Endothelial cell of umbilical vein (primary cell): ENCODE measurements around the gene ADM2. TPM values are rescaled to one million over a fixed set of nuclear protein-coding genes. Genes with fewer than 3 reads are reported as not detected.

Experiments used
- BruUV-seq: library from RNA; stranded (reverse); fragments of 400-500 nt; replicated peaks from 2 replicates; lab custom pipeline; 2021; lab: Mats Ljungman, UMichigan
- CTCF ChIA-PET: fragments of 300-600, 350-600 bp; sonication (Branson Sonifier 250); formaldehyde crosslinking; loops from one replicate; lab custom pipeline; 2021; ENCODE audit warnings: antibody characterized with exemption, inconsistent platforms; lab: Charles Lee
- POLR2A ChIA-PET: fragments of 300-600, 350-600 bp; sonication (Branson Sonifier 250); formaldehyde crosslinking; loops from one replicate; lab custom pipeline; 2021; ENCODE audit warnings: antibody characterized with exemption, inconsistent platforms; lab: Charles Lee
- DNase-seq: peaks from one replicate; pipeline ENCODE4 v3.0.0-alpha.2; 2011; ENCODE audit warnings: low read depth, low spot score
- FAIRE-seq: peaks from 2 replicates; lab custom pipeline; 2011; peaks lifted over from hg19 to GRCh38; lab: Jason Lieb, UNC
- H2AFZ ChIP-seq: 2 replicates; pipeline ENCODE4 v1.6.0; 2012; ENCODE audit warnings: low read depth, low read length, control low read depth, inconsistent platforms
- H3K27ac ChIP-seq: 2 replicates; pipeline ENCODE4 v1.5.1; 2011; ENCODE audit warnings: low read depth, mild to moderate bottlenecking, control low read depth, low read length, moderate library complexity; ENCODE audit not compliant: insufficient read depth
- H3K27me3 ChIP-seq, 2 experiments: 2 replicates each; pipeline versions ENCODE4 v1.6.0 to v1.6.1; 2011; ENCODE audit warnings: low read length in 2 of 2, mixed read lengths in 1 of 2; ENCODE audit not compliant: control insufficient read depth in 2 of 2, insufficient read depth in 2 of 2
- H3K36me3 ChIP-seq, 2 experiments: 2 replicates in 1 of 2; 3 replicates in 1 of 2; pipeline ENCODE4 v1.5.1; 2011; ENCODE audit warnings: low read length in 2 of 2, mild to moderate bottlenecking in 1 of 2, moderate library complexity in 1 of 2; ENCODE audit not compliant: control insufficient read depth in 2 of 2, insufficient read depth in 2 of 2; ENCODE audit errors: extremely low read depth in 1 of 2
- H3K4me1 ChIP-seq: 3 replicates; pipeline ENCODE4 v1.5.1; 2011; ENCODE audit warnings: mild to moderate bottlenecking, low read length; ENCODE audit not compliant: control insufficient read depth, insufficient read depth; ENCODE audit errors: extremely low read depth
- H3K4me2 ChIP-seq: 2 replicates; pipeline ENCODE4 v1.6.1; 2011; ENCODE audit warnings: low read length, control low read depth, mixed read lengths; ENCODE audit not compliant: insufficient read depth
- H3K4me3 ChIP-seq, 3 experiments: fragments of 200-600 bp in 1 of 3; sonication (generic), shearing (Covaris generic) in 1 of 3; replicated peaks in 1 of 3; 2 replicates each; pipeline ENCODE4 v1.5.1; 2011 to 2016; ENCODE audit warnings: control low read depth in 3 of 3, low read length in 3 of 3, mild to moderate bottlenecking in 2 of 3, inconsistent platforms in 1 of 3, low read depth in 1 of 3, moderate library complexity in 1 of 3; ENCODE audit not compliant: insufficient read depth in 1 of 3
- H3K79me2 ChIP-seq: 2 replicates; pipeline ENCODE4 v1.6.0; 2012; ENCODE audit warnings: low read length, inconsistent platforms; ENCODE audit not compliant: control insufficient read depth, insufficient read depth
- H3K9ac ChIP-seq: replicated peaks from 2 replicates; pipeline ENCODE3; 2011; ENCODE audit warnings: low read length, control low read depth; ENCODE audit not compliant: insufficient read depth; ENCODE audit errors: extremely low read depth
- H3K9me1 ChIP-seq: replicated peaks from 3 replicates; pipeline ENCODE4 v1.6.0; 2011; ENCODE audit warnings: mild to moderate bottlenecking, low read length; ENCODE audit not compliant: control insufficient read depth, insufficient read depth; ENCODE audit errors: extremely low read depth
- H3K9me3 ChIP-seq: replicated peaks from 2 replicates; pipeline ENCODE4 v1.5.1; 2012; ENCODE audit warnings: low read length, inconsistent platforms; ENCODE audit not compliant: control insufficient read depth, insufficient read depth
- H4K20me1 ChIP-seq: replicated peaks from 2 replicates; pipeline ENCODE3; 2011; ENCODE audit warnings: mild to moderate bottlenecking, low read length; ENCODE audit not compliant: control insufficient read depth, insufficient read depth; ENCODE audit errors: extremely low read depth
- EZH2 ChIP-seq: IDR thresholded peaks from 2 replicates; pipeline ENCODE4 v1.6.1; 2012; ENCODE audit warnings: borderline replicate concordance, low read depth, mild to moderate bottlenecking, moderate library complexity, low read length, inconsistent platforms; ENCODE audit not compliant: severe bottlenecking
- FOS ChIP-seq: IDR thresholded peaks from 2 replicates; pipeline ENCODE4 v1.6.1; 2011; ENCODE audit warnings: mild to moderate bottlenecking, low read length, moderate library complexity, borderline replicate concordance; ENCODE audit not compliant: insufficient read depth
- GATA2 ChIP-seq: IDR thresholded peaks from 2 replicates; pipeline ENCODE4 v1.7.0; 2011; ENCODE audit warnings: low read depth, mild to moderate bottlenecking, moderate library complexity, mixed read lengths, low read length; ENCODE audit not compliant: insufficient read length, insufficient read depth
- JUN ChIP-seq: IDR thresholded peaks from 2 replicates; pipeline ENCODE4 v1.6.1; 2011; ENCODE audit warnings: borderline replicate concordance, low read depth; ENCODE audit not compliant: insufficient read length, insufficient read depth
- MYC ChIP-seq: IDR thresholded peaks from one replicate; pipeline ENCODE4 v1.6.1; 2011; ENCODE audit warnings: mild to moderate bottlenecking, low read depth, low read length
- POLR2A ChIP-seq: IDR thresholded peaks from 2 replicates; pipeline ENCODE4 v1.6.1; 2012; ENCODE audit warnings: low read depth, mild to moderate bottlenecking, control low read depth, low read length
- POLR2AphosphoS5 ChIP-seq: IDR thresholded peaks from 2 replicates; pipeline ENCODE4 v1.6.1; 2012; ENCODE audit warnings: low read depth, mild to moderate bottlenecking, control low read depth, low read length, moderate library complexity; ENCODE audit not compliant: insufficient read depth
- dilution Hi-C: fragments of 300-500 bp; cut with MboI; formaldehyde crosslinking; loops from one replicate; pipeline ENCODE4 v1.15.0; 2019; ENCODE audit warnings: low sequenced_read_pairs; ENCODE audit not compliant: extremely low pct_ligation_motif_present
- intact Hi-C: fragments of 100-400 bp; cut with micrococcal nuclease; formaldehyde crosslinking; loops from one replicate; pipeline ENCODE4 v1.10.0; 2022
- polyA plus RNA-seq, 4 experiments: library from polyadenylated mRNA; depleted of rRNA in 3 of 4; stranded (reverse) in 3 of 4; unstranded in 1 of 4; fragments of >200 nt; gene quantifications; 2 replicates each; pipeline versions ENCODE4 v1.2.1 to v1.2.3, GENCODE V29; 2011 to 2012; ENCODE audit warnings: missing spikeins in 1 of 4
- total RNA-seq: library from RNA; stranded (reverse); gene quantifications from 2 replicates; pipeline ENCODE4 v1.2.3, GENCODE V29; 2021
- TF ChIP-seq, protein P1 (sequence below): IDR thresholded peaks from 2 replicates; pipeline ENCODE4 v1.6.1; 2011; ENCODE audit not compliant: insufficient read depth, insufficient read length
- TF ChIP-seq, protein P2 (sequence below), 2 donors: IDR thresholded peaks; 1 replicate in 1 of 2; 2 replicates in 1 of 2; pipeline ENCODE4 v1.5.1; 2011; ENCODE audit warnings: low read length in 2 of 2, mild to moderate bottlenecking in 2 of 2, moderate library complexity in 2 of 2, control low read depth in 1 of 2, inconsistent platforms in 1 of 2, low read depth in 1 of 2; ENCODE audit not compliant: insufficient read depth in 1 of 2; ENCODE audit errors: extremely low read depth in 1 of 2

ADM2 gene
- total and polyA plus RNA-seq, 2 donors (not counting 3 experiments of a cell fraction or from before 2014, with no cell fraction given): 0.28 to 1.5 TPM

DNA sequence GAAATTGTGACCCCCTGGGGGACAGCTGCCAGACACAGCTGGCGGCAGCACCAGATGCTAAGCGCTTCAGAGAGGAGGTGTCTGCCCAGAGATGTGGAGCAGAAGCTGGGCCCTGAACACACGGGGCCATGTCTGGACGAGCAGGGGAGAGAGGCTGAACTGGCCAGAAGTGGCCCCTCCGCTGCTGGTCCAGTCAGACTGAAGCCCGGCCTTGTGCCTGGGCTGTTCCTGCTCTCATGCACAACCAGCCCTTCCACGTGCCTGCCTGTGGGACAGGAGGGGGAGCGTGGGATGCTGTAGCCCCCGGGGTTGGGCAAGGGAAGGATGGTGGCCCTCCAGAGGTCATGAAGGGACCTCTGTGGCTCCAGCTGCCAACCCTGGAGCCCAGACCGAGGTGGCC lies 1.8 kb downstream of the ADM2 start:
- H3K4me3 ChIP-seq: no peak overlapping the region
- no peak overlapping the region for H3K4me2 ChIP-seq
- H3K79me2 ChIP-seq: no peaks in the 10 kb centered on the region
- no peaks in the 10 kb centered on the region for H4K20me1 ChIP-seq
- dilution Hi-C loops (no loop called here), intact Hi-C loops (no loop called here)
- TF ChIP-seq GATA2 (no peak), POLR2AphosphoS5 (no peak), FOS (no peak), MYC (no peak), JUN (no peak), EZH2 (no peak), POLR2A (no peak)
- TF ChIP-seq, protein P1, sequence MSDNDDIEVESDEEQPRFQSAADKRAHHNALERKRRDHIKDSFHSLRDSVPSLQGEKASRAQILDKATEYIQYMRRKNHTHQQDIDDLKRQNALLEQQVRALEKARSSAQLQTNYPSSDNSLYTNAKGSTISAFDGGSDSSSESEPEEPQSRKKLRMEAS: no peak
- TF ChIP-seq, protein P2, sequence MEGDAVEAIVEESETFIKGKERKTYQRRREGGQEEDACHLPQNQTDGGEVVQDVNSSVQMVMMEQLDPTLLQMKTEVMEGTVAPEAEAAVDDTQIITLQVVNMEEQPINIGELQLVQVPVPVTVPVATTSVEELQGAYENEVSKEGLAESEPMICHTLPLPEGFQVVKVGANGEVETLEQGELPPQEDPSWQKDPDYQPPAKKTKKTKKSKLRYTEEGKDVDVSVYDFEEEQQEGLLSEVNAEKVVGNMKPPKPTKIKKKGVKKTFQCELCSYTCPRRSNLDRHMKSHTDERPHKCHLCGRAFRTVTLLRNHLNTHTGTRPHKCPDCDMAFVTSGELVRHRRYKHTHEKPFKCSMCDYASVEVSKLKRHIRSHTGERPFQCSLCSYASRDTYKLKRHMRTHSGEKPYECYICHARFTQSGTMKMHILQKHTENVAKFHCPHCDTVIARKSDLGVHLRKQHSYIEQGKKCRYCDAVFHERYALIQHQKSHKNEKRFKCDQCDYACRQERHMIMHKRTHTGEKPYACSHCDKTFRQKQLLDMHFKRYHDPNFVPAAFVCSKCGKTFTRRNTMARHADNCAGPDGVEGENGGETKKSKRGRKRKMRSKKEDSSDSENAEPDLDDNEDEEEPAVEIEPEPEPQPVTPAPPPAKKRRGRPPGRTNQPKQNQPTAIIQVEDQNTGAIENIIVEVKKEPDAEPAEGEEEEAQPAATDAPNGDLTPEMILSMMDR (IDR thresholded peaks at IDR 0.05; ENCODE audit: extremely low read depth in 1 of 2, insufficient read depth in 1 of 2, low read depth in 1 of 2, low read length in 2 of 2): no peak
- peaks cover 10 to 22% of the 10 kb centered on the region in 2 experiments for H3K27me3 ChIP-seq
- no peaks in the 10 kb centered on the region for H3K36me3 ChIP-seq
- H2AFZ ChIP-seq: no peak overlapping the region
- no peaks in the 10 kb centered on the region for H3K4me1 ChIP-seq
- no peak for DNase-seq
- POLR2A ChIA-PET: no interaction called here
- no peak for FAIRE-seq
- BruUV-seq: no TSS peak
- no peak overlapping the region for H3K9ac ChIP-seq
- CTCF ChIA-PET: interaction anchor here (0.5 kb wide), 1 partner anchor 117 kb away, joined by 3 read pairs; no protein-coding TSS in a partner anchor
- no peaks in the 10 kb centered on the region for H3K9me3 ChIP-seq
- H3K9me1 ChIP-seq: no peaks in the 10 kb centered on the region
- H3K27ac ChIP-seq: no peak overlapping the region
